Stimulated activated naive B cell treated with anti-CD40 and anti-IgM and Interleukin-4, amounts not matched to agents 10 μg/mL and 1 μg/mL and 100 μg/mL, for 72 hours (primary cell): Measurements from ENCODE around the gene PEX11B.

Source experiments
- ATAC-seq, 2 donors: fragments of 150-1000 bp; cut with Tn5 transposase; replicated peaks; 2 replicates each; pipeline ENCODE4 v1.10.0; 2021; ENCODE audit warnings: moderate library complexity in 1 of 2
- DNase-seq: peaks from one replicate; pipeline ENCODE4 v3.0.0; 2021
- H3K27ac Mint-ChIP-seq: one replicate; pipeline ENCODE4 v1.8.0; 2022; ENCODE audit warnings: mild to moderate bottlenecking, mixed read lengths
- H3K27me3 Mint-ChIP-seq, 2 donors: one replicate each; pipeline ENCODE4 v1.8.0; 2022; ENCODE audit warnings: mixed read lengths in 2 of 2
- H3K36me3 Mint-ChIP-seq, 2 donors: one replicate each; pipeline ENCODE4 v1.8.0; 2022; ENCODE audit warnings: mixed read lengths in 2 of 2, mild to moderate bottlenecking in 1 of 2
- H3K4me1 Mint-ChIP-seq, 2 donors: one replicate each; pipeline ENCODE4 v1.8.0; 2022; ENCODE audit warnings: mixed read lengths in 2 of 2, mild to moderate bottlenecking in 1 of 2
- H3K4me3 Mint-ChIP-seq, 2 donors: one replicate each; pipeline ENCODE4 v1.8.0; 2022; ENCODE audit warnings: mild to moderate bottlenecking in 2 of 2, mixed read lengths in 2 of 2, moderate library complexity in 1 of 2
- H3K9me3 Mint-ChIP-seq, 2 donors: one replicate each; pipeline ENCODE4 v1.8.0; 2022; ENCODE audit warnings: mixed read lengths in 2 of 2, mild to moderate bottlenecking in 1 of 2

The PEX11B gene

DNA sequence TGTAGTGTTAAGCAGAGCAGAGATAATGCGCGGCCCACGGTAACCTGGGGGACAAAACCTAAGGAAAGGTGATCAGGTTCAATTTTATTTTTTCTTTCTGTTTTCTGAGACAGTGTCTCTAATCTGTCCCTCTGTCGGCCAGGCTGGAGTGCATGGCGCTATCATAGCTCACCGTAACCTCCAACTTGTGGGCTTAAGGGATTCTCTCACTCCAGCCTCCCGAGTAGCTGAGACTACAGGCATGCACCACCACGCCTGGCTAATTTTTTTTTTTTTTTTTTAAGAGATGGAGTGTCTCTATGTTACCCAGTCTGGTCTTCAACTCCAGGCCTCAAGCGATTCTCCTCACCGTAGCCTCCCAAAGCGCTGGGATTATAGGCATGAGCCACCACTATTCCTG is 32.1 kb downstream of the PEX11B start:
- peaks cover 16 to 21% of the 10 kb centered on the region in 2 donors for H3K27me3 Mint-ChIP-seq
- H3K4me3 Mint-ChIP-seq, result peak overlapping the region; percentile 67 to 89
- H3K4me1 Mint-ChIP-seq, result peaks cover 12 to 36% of the 10 kb centered on the region in 2 donors
- no peak for ATAC-seq
- H3K27ac Mint-ChIP-seq, result no peak overlapping the region
- H3K36me3 Mint-ChIP-seq, result no peaks in the 10 kb centered on the region
- DNase-seq, result no peak
- no peaks in the 10 kb centered on the region for H3K9me3 Mint-ChIP-seq

DNA sequence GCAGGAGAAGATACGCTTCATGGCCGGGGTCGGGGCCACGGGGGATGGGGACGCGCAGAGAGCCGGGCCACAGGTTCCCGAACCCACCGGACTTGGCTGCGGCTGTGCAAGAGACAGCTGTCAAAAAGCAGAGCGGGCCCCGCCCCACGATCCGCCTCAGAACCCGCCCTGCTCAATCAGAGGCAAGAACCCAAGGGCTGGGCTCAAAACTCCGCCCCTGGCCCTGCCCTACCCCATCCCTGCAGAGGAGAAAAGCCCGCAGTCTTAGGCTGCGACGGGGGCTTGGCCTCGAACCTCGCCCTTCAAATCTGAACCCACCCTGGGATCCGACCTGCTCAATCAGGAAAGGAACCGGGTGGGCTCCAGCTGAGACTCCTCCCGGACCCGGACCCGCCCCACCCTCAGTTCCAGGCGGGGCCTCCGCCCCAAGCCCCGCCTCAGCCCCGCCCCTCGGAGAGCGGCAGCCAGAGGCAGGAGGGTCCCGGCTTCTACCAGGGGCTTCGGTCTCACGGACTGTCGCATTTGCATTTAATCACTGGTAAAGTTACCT is 32.7 kb downstream of the PEX11B start, which contains the start of gene ANKRD35:
ANKRD35 (minus strand) TSS at position 129 of the 550 bp plus-strand sequence; CDS start at position 21, 108 bp downstream.
- H3K27ac Mint-ChIP-seq, result peak within 1 kb of the TSS; percentile 5
- peak within 1 kb of the TSS; percentile 67 to 89 for H3K4me3 Mint-ChIP-seq
- no peaks in the 10 kb centered on the region for H3K36me3 Mint-ChIP-seq
- no peaks in the 10 kb centered on the region for H3K9me3 Mint-ChIP-seq
- H3K4me1 Mint-ChIP-seq, result peaks cover 12 to 36% of the 10 kb centered on the region in 2 donors
- ATAC-seq (peak; percentile 100), DNase-seq (peak; percentile 81)
- peaks cover 16 to 21% of the 10 kb centered on the region in 2 donors for H3K27me3 Mint-ChIP-seq

DNA sequence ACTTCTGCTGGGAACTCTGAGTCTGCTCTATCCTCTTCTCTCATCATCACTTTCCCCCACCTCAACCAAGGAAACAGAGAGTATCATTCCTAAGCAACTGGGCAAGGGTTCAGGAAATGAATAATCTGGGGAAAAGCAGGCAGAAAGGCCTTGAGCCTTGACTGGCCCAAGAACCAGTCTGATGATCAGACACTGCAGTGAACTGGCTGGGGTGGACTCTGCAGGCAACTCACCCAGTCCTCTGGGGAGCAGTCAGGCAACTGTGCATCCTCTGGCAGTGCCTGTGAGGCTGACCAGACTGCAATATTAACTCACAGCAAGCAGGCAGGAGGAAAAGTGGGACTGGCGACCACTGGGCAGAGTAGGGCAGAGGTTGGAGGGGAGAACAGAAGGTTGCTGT is 33.8 kb downstream of the PEX11B start:
- H3K9me3 Mint-ChIP-seq, result no peaks in the 10 kb centered on the region
- peak overlapping the region; percentile 5 for H3K27ac Mint-ChIP-seq
- peaks cover 12 to 36% of the 10 kb centered on the region in 2 donors for H3K4me1 Mint-ChIP-seq
- ATAC-seq (no peak), DNase-seq (no peak)
- peaks cover 16 to 21% of the 10 kb centered on the region in 2 donors for H3K27me3 Mint-ChIP-seq
- H3K36me3 Mint-ChIP-seq, result no peaks in the 10 kb centered on the region
- H3K4me3 Mint-ChIP-seq, result peak overlapping the region; percentile 9 to 67

DNA sequence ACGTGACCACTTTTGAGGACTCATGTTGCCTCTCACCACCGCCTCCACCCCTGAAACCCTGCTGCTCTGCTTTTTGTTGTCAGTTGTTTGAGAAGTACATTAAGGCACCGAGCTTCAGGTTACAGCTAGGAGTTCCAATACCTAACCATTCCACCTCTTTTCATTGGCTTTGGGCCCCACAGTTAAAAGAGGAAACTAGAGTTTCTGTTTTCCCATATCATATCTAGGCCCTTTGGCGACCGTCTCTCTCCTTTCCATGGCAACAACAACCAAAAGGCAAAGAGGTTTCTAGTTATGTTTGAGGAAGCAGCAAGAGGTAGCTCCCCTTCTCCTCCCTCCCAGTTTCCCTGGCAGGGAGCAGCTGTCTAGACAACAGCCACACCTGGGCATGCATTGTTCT is 38.7 kb downstream of the PEX11B start:
- H3K36me3 Mint-ChIP-seq, result no peaks in the 10 kb centered on the region
- ATAC-seq (no peak), DNase-seq (no peak)
- H3K4me1 Mint-ChIP-seq, result peaks cover 4 to 14% of the 10 kb centered on the region in 2 donors
- no peaks in the 10 kb centered on the region for H3K9me3 Mint-ChIP-seq
- H3K27ac Mint-ChIP-seq, result no peak overlapping the region
- H3K27me3 Mint-ChIP-seq, result peaks cover 24% of the 10 kb centered on the region in 2 donors
- H3K4me3 Mint-ChIP-seq, result no peak overlapping the region

DNA sequence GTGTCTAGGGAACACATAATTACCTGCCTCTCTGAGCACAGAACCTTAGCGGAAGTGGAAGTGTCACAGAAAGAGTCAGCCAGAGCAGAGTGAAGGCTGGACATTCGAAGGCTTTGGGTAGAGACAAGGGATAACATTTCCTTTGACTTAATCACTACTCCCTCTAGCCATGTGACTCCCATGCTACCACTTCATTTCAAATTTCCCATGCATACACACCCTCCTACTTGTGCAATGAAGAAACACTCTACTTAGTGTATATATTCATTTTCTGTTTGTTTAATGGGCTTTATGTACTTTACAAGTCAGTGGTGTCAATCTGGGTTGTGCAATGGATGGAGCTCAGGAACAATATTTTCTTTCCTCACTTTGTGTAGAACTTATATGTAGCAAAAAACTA is 39.8 kb downstream of the PEX11B start:
- Mint-ChIP-seq H3K4me3 (no peak overlapping the region), H3K27me3 (peaks cover 16 to 22% of the 10 kb centered on the region in 2 donors), H3K36me3 (no peaks in the 10 kb centered on the region), H3K4me1 (peaks cover 2 to 11% of the 10 kb centered on the region in 2 donors), H3K27ac (no peak overlapping the region), H3K9me3 (no peaks in the 10 kb centered on the region)
- ATAC-seq, result no peak
- DNase-seq, result no peak

DNA sequence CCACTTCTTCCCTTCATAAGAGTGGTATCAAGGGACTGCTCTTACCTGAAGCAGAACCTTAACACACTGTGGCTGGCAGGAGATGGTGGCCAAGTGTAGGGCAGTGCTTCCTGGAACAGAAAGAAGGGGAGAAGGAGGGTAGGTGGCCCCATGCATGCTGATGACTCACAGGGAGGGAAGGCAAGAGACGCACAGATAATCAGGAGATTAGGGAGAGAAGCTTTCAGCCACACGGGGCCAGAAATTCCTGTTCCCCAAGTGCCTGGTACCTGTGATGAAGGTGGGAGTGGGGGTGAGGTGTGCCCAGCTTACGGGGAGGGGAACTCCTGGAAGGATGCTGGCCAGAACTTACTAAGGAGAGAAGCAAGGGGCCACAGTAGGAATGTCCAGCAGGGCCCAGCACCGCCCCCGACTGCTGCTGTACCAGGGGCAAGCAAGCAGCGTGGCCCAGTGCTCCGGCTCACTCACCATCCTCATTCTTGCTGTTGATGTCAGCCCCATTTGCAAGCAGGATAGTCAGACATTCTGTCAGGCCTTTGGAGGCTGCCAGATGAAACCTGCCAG is 40.5 kb downstream of the PEX11B start:
- H3K27me3 Mint-ChIP-seq, result peaks cover 18 to 24% of the 10 kb centered on the region in 2 donors
- no peaks in the 10 kb centered on the region for H3K36me3 Mint-ChIP-seq
- H3K4me1 Mint-ChIP-seq, result peaks cover 0 to 10% of the 10 kb centered on the region in 2 donors
- ATAC-seq, result no peak
- H3K27ac Mint-ChIP-seq, result no peak overlapping the region
- DNase-seq, result no peak
- H3K4me3 Mint-ChIP-seq, result no peak overlapping the region
- no peaks in the 10 kb centered on the region for H3K9me3 Mint-ChIP-seq

DNA sequence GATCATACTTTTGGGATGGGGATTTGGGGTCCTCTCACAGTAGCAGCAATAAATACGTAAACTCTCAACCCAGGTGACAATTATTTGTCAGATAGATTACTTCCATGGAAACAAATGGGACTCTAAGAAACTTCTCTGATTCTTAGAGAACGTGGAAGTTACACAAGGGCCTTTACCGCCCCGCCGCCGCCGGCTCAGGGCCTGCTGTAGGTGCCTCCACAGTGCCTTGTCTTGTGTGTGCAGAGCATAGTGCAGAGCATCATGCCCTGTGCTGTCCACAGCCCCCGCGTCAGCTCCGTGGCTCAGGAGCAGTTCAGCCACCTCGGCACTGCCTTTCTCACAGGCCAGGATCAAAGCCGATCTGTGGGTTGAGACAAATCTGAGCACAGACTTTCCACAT is 43.9 kb downstream of the PEX11B start:
- no peaks in the 10 kb centered on the region for H3K36me3 Mint-ChIP-seq
- peaks cover 25 to 32% of the 10 kb centered on the region in 2 donors for H3K27me3 Mint-ChIP-seq
- no peak overlapping the region for H3K27ac Mint-ChIP-seq
- no peaks in the 10 kb centered on the region for H3K9me3 Mint-ChIP-seq
- no peak overlapping the region for H3K4me3 Mint-ChIP-seq
- ATAC-seq (no peak), DNase-seq (no peak)
- peaks cover 13 to 20% of the 10 kb centered on the region in 2 donors for H3K4me1 Mint-ChIP-seq

DNA sequence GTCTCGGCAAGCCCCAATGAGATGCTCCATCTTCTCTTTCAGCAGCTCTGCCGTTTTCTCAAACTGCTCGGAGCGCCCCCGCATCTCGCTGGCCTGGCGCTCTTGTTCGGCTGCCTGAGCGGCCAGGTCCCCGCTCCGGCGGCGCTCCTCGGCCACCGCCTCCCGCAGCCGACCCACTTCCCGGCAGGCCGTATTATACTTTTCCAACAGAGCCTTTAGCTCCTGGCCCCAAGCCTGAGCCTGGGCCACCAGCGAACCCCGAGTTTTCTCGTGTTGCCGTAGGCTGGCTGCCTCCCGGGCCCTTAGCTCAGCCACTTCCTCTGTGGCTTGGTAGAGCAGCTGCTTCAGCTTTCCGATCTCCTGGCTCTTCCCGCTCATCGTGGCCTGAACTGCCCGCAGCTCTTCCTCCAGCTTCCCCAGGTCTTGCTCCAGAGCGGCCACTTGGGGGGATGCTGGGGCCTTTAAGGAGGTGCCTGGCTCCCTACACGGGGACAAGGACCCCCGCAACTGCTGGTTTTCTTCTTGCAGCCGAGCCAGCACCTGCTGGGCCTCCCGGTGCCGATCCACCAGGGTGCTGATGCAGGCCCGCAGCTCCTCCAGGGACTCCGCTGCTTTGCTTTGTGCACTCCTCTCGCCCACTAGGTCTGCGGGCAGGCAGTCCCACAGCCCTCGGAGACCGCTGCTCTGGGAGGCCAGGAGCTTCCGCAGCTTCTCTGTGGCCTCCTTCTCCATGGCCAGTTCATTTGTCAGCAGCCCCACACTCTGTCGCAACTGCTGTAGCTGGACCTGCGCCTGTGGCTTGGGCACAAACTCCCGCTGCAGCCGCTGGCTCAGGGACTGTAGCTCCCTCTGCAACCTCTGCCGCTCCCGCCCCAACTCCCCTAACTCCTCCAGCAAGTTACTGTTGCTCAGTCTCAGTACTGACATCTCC is 46.3 kb downstream of the PEX11B start:
- peaks cover 25 to 36% of the 10 kb centered on the region in 2 donors for H3K27me3 Mint-ChIP-seq
- H3K4me3 Mint-ChIP-seq, result peak overlapping the region; percentile 78 to 81
- peak; percentile 83 to 85 for ATAC-seq
- peaks cover 13 to 20% of the 10 kb centered on the region in 2 donors for H3K4me1 Mint-ChIP-seq
- H3K9me3 Mint-ChIP-seq, result no peaks in the 10 kb centered on the region
- peak overlapping the region; percentile 59 for H3K27ac Mint-ChIP-seq
- peak; percentile 13 for DNase-seq
- no peaks in the 10 kb centered on the region for H3K36me3 Mint-ChIP-seq

DNA sequence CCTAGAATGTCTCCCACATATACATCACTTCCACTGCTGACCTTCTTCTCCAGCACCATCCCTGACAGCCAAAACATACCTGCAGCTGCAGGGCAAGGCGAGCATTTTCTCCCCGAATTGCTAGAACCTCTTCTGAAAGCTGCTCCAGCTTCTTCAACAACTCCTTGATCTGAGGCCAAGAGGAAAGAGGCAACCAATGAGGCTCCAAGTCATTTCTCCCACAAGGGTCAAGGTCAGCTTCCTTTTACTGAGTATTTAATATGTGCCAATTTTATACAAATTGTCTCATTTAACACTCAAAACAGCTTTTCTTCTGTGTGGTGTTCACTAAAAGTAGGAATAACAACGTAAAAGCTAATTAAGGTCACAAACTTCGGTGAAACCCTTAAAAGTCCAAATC is 50.3 kb downstream of the PEX11B start:
- peaks cover 13 to 20% of the 10 kb centered on the region in 2 donors for H3K4me1 Mint-ChIP-seq
- DNase-seq (no peak), ATAC-seq (no peak)
- no peaks in the 10 kb centered on the region for H3K36me3 Mint-ChIP-seq
- H3K27me3 Mint-ChIP-seq, result peaks cover 22 to 24% of the 10 kb centered on the region in 2 donors
- H3K4me3 Mint-ChIP-seq, result no peak overlapping the region
- no peaks in the 10 kb centered on the region for H3K9me3 Mint-ChIP-seq
- H3K27ac Mint-ChIP-seq, result no peak overlapping the region

DNA sequence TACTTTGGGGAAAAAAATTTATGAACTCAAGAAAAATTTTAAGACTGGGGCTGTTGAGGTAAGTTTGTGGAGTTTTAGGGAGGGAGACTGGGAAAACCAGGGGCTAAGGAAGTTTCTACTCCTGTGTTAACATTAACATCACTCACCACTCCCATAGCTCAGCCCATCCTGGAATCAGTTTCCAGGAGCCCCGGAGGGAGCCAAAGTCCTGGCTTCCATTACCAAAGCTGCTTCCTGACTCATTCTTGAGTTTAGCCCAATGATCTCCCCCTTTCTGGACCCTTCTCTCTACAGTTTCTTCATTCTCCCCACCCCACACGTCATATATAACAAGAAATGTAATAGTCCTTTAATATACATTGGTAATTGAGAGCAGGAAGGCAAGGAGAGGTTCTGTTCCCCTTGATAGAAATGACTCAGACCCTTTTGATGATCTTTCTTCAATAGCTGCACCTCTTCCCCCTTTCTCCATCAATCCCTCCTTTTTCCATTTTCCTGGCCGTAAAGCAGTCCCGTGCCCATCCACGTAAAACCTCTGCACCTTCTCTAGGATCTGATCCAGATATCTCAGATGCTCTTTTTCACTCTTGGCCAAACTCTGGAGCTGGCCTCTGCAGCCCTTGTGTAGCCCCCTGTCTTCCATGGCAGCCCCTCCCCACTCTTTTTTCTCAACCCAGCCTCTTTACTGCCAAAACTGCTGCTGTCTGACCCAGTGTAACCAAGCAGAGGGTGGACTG is 55.1 kb downstream of the PEX11B start:
- no peak for ATAC-seq
- H3K4me1 Mint-ChIP-seq, result peaks cover under 1 to 2% of the 10 kb centered on the region in 2 donors

More for the DNA sequence above, 55.1 kb downstream of the PEX11B start:
- H3K36me3 Mint-ChIP-seq, result no peaks in the 10 kb centered on the region
- H3K27me3 Mint-ChIP-seq, result peaks cover 16 to 19% of the 10 kb centered on the region in 2 donors
- DNase-seq, result no peak
- no peak overlapping the region for H3K4me3 Mint-ChIP-seq
- H3K9me3 Mint-ChIP-seq, result no peaks in the 10 kb centered on the region
- H3K27ac Mint-ChIP-seq, result no peak overlapping the region
